Measurements from ENCODE around the gene DIAPH3.

Gene DIAPH3

GRCh38 chr13:59946944-59947343 lies 216.8 kb downstream of the DIAPH3 start:
- FAIRE-seq, result no peak

- no peak for FAIRE-seq
Observed at GRCh38 chr13:59931621-59932020, 232.1 kb downstream of the DIAPH3 start.

DNA sequence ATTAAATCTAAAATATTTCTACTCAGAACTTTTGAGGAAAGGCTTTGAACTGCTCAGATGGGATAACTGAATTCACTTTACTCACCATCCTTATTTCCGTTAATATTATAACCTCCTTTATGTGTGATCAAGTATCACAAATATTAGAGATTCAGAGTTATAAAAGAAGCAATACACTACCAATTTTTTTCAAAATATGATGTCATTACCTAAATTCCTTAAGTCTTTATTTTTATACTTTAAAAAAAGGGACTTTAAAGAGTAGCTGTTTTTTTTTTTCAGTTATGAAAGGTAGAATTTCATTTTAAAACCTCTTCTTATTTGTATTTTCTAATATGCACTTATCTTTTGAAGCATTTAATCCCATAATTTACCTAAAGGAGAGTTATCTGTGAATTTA lies 239.5 kb downstream of the DIAPH3 start:
- peak; percentile 84 for FAIRE-seq

GRCh38 chr13:59915252-59915651 lies 248.5 kb downstream of the DIAPH3 start:
- no peak for FAIRE-seq

DNA sequence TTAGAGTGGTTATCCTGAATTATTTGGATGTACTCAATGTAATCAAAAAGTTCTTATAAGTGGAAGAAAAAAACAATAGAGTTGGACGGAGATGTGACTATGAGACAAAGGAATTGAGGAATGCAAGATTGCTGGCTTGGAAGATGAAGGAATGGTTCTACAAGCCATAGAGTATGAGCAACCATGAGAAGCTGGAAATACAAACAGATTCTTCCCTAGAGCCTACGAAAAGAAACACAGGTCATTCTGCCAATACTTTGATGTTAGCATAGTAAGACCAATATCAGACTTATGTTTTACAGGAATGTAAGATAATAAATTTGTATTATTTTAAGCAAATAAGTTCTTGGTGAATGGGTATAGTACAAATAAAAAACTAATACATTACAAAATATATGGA lies 249.2 kb downstream of the DIAPH3 start:
- no peak for FAIRE-seq

DNA sequence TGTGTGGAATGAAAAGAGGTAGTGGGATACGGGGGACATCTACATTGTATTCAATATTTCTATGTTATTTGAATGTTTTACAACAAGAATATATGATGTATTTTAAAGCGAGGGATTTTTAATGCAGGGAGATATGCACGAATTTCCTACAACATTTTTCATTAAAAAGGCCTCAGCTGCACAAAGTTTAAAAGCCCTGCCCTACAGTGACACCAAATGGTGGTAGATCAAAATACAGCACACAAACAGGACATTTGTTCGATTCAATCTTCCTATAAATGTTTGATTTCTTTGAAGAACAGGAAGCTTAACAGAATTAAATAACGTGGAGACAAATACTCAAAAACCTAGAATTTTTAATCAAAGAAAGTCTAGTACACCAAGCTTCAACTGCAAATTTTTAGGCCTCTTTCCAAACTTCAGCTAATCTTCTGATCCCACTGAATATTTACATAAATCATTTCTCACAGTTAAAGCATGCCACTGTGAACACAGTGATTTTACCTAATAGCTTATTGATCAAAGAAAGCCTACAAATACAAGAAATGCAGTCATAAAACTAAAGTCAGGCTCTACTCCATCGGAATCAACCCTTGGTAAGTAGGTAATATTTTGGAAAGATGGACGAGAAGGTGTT lies 257.2 kb downstream of the DIAPH3 start:
- FAIRE-seq, result peak; percentile 92

- FAIRE-seq, result no peak
Observed at GRCh38 chr13:59901191-59901590, 262.5 kb downstream of the DIAPH3 start.

- no peak for FAIRE-seq
Observed at GRCh38 chr13:59898066-59898465, 265.7 kb downstream of the DIAPH3 start.

DNA sequence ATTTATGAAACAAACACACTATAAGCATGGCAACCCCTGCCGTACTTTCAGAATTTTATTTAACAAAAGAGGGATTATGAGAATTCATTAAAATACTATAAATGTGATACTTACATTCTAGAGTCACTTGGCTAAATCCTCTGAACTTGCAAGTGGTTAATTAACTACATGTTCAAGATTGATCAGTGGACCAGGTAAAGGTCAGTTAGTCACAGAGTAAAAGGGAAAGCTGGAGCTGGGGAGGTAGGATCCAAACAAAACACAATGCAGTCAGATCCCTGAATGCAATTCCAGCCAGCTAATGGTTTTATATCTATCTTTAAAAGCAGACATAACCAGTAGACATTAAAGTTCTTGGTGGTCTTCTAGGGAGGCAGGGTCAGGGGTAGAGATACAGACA lies 270.5 kb downstream of the DIAPH3 start:
- FAIRE-seq, result no peak

DNA sequence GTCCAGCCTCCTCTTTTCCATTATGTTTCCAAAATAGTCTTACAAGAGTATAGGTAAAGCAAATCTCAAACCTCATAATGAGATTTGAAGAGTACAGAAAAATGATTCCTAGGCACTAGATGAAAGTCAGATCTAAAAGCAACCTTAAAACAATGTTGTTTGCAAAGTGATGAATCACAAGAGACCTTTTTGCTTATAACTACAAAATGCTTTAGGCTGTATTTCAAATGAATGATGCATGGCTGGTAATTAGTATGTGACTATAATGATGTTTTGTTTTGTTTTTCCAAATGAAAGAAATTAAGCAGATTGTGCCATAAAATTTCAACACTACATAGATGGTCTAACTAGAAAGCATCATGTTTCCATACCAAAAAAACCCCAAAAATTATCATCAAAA lies 272.7 kb downstream of the DIAPH3 start:
- no peak for FAIRE-seq

GRCh38 chr13:59890054-59890453 lies 273.7 kb downstream of the DIAPH3 start:
- no peak for FAIRE-seq

GRCh38 chr13:59888408-59888807 lies 275.3 kb downstream of the DIAPH3 start:
- peak; percentile 25 for FAIRE-seq

GRCh38 chr13:59885076-59885475 lies 278.7 kb downstream of the DIAPH3 start:
- no peak for FAIRE-seq

DNA sequence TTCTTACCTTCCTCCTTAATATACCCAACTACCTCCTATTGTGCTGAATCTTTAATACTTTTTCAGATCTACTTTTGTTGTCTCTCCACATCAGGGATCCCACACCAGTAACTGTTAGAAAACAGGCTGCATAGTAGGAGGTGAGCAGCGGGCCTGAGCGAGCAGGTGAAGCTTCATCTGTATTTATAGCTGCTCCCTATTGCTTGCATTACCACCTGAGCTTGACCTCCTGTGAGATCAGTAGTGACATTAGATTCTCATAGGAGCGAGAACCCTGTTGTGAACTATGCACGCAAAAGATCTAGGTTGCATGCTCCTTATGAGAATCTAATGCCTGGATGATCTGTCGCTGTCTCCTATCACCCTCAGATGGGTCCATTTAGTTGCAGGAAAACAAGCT lies 279.8 kb downstream of the DIAPH3 start:
- no peak for FAIRE-seq

GRCh38 chr13:59880468-59880867 lies 283.3 kb downstream of the DIAPH3 start:
- FAIRE-seq, result no peak

- FAIRE-seq, result no peak
Observed at GRCh38 chr13:59879281-59879680, 284.4 kb downstream of the DIAPH3 start.

GRCh38 chr13:59877933-59878332 lies 285.8 kb downstream of the DIAPH3 start:
- no peak for FAIRE-seq

DNA sequence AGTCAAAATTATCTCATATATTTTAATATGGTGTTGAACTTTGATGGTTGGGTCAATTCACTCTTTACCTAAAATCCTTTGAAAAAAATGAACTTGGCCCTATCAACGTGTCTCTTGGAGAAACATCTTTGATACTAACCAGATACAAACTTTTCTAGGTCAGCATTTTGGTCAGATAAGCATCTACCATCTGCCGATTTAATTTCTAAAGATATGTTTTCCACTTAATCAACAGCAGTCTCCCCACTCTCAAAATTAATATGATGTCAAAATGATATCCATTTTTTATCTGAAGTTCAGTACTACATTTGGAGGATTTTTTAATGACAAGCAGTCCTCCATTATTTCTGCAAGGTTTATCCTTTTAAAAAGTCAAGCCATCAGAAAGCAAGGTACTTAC lies 288.8 kb downstream of the DIAPH3 start:
- no peak for FAIRE-seq

DNA sequence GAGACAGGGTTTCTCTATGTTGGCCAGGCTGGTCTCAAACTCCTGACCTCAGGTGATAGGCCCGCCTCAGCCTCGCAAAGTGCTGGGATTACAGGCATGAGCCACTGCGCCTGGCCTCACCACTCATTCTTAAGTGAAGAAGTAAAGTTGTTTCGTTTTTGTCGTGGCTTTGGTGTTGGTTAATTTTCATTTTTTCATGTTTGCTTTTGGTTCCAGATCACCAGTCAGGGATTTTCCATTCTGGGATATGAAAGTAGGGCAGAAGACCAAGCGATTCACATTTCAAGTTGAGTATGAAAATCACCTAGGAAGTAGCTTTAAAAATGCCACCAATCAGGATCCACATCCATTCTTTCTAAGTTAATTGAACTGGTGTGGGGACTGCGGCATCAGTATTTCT lies 289.9 kb downstream of the DIAPH3 start:
- no peak for FAIRE-seq

- no peak for FAIRE-seq
Observed at GRCh38 chr13:59873309-59873708, 290.4 kb downstream of the DIAPH3 start.

DNA sequence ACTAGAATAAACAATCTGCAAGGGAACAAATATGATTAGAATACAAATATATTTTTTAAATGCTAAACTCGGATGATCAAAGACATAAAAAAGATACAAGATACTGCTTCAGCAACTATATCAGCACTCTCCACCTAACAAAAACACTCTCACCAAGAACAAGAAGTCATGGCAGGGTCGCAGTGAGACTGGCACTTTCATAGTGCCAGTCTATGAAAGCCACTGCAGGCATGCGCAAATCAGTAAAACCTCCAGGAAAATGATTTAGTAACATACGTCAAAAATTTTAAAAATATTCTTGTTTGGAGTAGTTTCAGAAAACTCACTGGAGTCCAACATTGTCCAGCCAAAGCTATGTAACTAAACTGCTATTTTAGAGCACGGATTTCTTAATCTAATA lies 295.9 kb downstream of the DIAPH3 start:
- no peak for FAIRE-seq

DNA sequence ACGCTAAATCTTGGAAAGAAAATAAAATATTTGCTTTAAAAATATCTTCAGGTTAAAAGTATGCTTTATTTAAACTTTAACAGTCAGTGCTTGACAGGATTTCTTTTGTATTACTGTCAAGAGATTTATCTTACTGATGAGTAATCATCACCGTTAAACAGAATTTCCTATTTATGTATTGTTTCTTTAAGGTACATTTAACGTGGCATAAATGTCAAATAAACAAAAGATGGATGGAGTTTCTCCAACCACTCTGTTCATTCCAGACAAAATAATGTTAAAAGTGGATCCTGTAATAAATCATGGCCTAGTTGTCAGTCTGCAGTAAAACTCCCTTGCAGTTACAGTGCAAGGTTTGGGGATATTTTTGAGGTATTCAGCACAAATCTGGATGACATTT lies 298.3 kb downstream of the DIAPH3 start:
- peak; percentile 44 for FAIRE-seq

- no peak for FAIRE-seq
Observed at GRCh38 chr13:59863621-59864020, 300.1 kb downstream of the DIAPH3 start.

DNA sequence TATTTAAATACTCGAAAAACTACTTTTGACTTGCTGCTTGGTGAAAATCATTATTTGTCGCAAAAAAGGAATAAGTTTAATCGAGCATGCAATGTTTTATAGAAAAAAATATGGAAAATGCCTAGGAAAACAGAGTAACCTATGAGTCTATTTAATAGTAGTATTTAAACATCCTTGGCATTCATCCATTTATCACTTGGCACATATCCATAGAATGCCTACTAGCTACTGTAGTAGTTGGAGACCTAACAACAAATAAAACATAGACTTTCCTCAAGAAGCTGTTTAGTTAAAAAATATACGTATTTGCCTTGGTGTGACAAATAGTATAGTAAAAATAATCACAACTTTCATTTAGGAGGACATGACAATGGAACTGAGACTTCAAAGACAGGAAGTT lies 302.1 kb downstream of the DIAPH3 start:
- no peak for FAIRE-seq

DNA sequence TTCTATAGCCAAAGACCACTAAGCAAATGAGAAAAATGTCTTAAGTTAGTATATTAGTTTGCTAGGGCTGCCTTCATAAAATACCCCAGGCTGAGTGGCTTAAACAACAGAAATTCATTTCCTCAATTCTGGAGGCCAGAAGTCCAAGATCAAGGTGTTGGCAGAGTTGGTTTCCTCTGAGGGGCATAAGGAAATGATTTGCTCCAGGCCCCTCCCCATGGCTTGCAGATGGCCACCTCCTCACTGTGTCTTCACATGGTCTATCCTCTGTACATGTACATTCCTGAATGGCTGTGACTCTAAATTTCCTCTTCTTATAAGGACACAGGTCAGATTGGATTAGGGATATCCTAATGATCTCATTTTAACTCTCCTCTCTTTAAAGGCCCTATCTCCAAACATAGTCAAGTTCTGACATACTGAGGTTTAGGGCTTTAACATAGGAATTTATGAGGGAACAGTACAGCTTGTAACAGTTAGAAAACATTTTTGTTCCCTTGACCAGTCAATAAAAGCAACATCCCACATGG lies 307.4 kb downstream of the DIAPH3 start:
- FAIRE-seq, result no peak

All from G401.6 (cell line).